GM12874 (cell line): ENCODE measurements around the gene RGS8.

Experiments
- TF ChIP-seq, protein P1 (sequence below): IDR thresholded peaks from 2 replicates; pipeline ENCODE4 v1.5.1; 2011; ENCODE audit warnings: low read depth, mild to moderate bottlenecking, control low read depth, low read length, moderate library complexity; ENCODE audit not compliant: insufficient read depth

RGS8 gene

DNA sequence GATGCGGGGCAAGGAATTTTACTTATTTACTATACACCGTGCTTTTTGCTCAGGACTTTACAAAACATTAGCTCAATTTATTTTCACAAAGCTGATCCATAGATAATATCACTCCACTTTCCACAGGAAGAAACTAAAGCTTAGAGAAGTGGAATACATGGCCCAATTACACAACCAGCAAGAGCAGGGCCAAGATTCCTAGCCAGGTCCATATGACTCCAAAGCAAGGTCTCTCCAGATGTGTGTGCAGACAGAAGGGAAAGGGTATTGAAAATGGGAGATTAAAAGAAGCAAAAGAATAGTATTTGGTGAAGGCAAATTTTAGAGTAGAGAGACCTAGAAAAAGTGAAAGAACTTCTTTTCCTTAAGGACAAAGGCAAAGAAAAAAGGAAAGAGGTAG lies 30.4 kb downstream of the RGS8 start:
- TF ChIP-seq, protein P1, sequence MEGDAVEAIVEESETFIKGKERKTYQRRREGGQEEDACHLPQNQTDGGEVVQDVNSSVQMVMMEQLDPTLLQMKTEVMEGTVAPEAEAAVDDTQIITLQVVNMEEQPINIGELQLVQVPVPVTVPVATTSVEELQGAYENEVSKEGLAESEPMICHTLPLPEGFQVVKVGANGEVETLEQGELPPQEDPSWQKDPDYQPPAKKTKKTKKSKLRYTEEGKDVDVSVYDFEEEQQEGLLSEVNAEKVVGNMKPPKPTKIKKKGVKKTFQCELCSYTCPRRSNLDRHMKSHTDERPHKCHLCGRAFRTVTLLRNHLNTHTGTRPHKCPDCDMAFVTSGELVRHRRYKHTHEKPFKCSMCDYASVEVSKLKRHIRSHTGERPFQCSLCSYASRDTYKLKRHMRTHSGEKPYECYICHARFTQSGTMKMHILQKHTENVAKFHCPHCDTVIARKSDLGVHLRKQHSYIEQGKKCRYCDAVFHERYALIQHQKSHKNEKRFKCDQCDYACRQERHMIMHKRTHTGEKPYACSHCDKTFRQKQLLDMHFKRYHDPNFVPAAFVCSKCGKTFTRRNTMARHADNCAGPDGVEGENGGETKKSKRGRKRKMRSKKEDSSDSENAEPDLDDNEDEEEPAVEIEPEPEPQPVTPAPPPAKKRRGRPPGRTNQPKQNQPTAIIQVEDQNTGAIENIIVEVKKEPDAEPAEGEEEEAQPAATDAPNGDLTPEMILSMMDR = no peak

DNA sequence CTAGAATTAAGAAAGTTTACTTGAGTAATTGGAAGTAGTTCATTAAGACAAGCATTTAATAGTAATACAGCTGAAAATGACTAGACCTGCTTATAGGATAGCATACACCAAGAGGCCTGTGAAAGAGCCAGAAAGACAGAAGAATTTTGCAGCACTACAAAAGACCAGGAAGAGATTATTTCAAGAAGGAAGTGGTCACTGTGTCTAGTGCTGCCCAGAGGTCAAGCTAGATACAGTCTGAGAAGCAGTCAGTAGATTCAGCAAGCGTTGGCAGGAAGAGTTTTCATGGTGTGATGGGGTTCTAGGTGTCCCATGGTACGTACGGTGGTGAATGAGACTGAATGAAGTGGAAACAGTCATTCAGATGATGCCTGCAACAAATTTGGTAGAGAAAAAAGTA lies 31.5 kb downstream of the RGS8 start:
- TF ChIP-seq, protein P1 = no peak

DNA sequence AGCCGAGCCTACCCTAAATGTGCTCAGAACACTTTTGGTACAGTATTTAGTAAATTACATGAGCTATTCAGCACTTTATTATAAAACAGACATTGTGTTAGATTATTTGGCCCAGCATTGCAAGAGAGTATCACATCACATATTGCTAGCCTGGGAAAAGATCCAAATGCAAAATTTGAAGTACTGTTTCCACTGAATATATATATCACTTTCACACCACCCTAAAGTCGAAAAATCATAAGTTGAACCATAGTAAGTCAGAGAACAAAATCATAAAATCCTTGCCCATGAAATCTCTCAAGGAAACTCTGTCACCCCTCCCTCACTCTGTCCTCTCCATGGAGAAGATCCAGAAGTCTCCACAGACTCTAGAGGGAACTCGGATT lies 33.1 kb downstream of the RGS8 start:
- TF ChIP-seq, protein P1 = no peak

DNA sequence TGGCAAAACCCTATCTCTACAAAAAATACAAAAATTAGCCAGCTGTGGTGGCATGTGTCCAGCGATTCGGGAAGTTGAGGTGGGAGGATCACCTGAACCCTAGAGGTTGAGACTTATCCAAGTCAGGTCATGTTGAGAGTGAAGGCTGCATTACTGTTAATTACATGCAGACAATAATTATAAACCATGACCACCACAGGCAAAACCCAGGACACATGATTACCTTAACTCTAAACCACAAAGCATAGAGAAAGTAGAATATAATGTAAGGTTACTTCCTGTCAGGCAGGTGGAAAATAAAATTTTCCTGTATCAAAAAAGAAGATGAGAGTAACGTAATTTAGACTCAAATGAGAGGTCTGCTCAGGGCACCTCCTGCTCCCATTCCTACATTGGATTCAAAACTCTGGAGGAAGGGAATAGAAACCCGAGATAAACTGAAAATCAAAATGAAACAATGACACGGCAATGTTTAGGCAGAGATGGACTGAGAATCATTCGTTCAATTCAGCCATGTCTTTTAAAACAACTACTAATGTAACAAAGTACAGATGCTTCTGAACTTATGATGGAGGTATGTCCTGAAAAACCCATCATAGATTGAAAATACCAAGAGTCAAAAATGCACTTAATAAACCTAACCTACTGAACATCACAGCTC lies 33.6 kb downstream of the RGS8 start:
- TF ChIP-seq, protein P1 = no peak

DNA sequence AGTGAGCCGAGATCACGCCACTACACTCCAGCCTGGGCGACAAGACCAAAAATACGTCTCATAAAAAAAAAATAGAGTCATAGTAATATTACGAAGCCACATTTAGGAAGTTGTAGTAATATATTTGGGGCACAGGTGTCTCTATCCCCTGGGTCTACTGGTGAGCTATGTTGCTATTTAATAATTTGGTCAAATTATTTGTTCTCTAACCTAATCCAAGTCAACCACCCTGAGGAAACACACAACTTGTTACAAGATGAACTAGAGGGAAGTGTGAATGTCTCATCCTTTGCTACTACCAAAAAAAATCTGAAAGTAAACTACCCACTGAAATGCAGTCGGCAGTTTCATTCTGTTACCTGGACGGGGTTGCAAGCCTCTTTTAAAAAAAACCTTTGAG lies 35.3 kb downstream of the RGS8 start:
- TF ChIP-seq, protein P1 = no peak

DNA sequence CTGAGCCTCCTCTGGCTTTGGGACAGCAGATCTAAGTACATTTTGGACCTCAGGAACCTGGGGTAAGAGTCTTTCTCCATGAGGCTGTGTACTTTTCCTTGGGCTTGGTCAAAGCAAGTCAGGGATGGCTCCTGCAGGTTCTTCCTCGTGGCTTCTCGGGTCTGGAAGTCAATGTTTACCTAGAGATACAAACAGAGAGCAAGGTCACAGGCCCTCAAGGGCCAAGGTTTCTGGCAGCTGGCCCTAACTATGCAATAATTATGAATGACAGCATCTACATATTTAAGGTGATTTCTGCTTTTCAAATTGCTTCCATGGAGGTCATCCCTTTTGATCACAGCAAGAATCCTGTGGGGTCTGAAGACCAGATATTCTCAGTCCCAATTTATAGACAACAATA lies 37.6 kb downstream of the RGS8 start:
- TF ChIP-seq, protein P1 = no peak

DNA sequence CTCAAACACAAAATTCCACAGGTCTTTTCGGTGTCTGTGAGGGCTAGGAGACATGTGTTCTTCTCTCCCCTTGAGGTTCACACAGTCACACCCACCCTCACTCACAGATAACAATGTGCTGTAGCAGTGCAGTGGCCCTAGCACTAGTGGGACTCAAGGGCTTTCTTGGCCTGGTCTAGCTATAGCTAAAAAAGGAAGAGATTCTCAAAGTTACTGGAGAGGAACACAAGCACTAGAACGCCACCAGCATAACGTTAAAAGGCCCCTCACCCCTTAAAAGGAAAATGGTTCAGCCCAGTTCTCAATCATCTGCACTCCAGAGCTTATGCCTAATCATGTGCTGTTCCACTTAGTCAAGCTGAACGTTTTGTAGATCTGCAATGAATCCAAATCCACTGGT lies 39.5 kb downstream of the RGS8 start:
- TF ChIP-seq, protein P1 = no peak
